Liver (tissue), 9 donors: Measurements from ENCODE around the gene PPP1R12C. TPM values are rescaled to one million over a fixed set of nuclear protein-coding genes. Genes with fewer than 3 reads are reported as not detected.

Experiments
- DNase-seq: peaks from one replicate; pipeline ENCODE4 v3.0.0-alpha.2; 2017; ENCODE audit warnings: low spot score
- H3K27ac ChIP-seq, 2 donors: one replicate each; pipeline ENCODE4 v1.7.0; 2013; ENCODE audit warnings: inconsistent platforms in 2 of 2, low read length in 2 of 2, control low read depth in 1 of 2, low read depth in 1 of 2, mild to moderate bottlenecking in 1 of 2
- H3K27me3 ChIP-seq, 4 donors: one replicate each; pipeline versions ENCODE4 v1.6.1 to v1.7.0; 2013; ENCODE audit warnings: low read length in 3 of 4, inconsistent platforms in 1 of 4, mild to moderate bottlenecking in 1 of 4, moderate library complexity in 1 of 4; ENCODE audit not compliant: control insufficient read depth in 4 of 4, insufficient read depth in 4 of 4
- H3K36me3 ChIP-seq, 4 donors: one replicate each; pipeline versions ENCODE4 v1.6.1 to v1.7.0; 2013; ENCODE audit warnings: low read length in 3 of 4, mild to moderate bottlenecking in 3 of 4, low read depth in 1 of 4, moderate library complexity in 1 of 4; ENCODE audit not compliant: control insufficient read depth in 4 of 4, insufficient read depth in 3 of 4
- H3K4me1 ChIP-seq, 4 donors: one replicate each; pipeline versions ENCODE4 v1.6.1 to v1.7.0; 2013; ENCODE audit warnings: low read length in 3 of 4, mild to moderate bottlenecking in 3 of 4, moderate library complexity in 1 of 4; ENCODE audit not compliant: control insufficient read depth in 4 of 4, insufficient read depth in 4 of 4
- H3K4me3 ChIP-seq, 3 donors: one replicate each; pipeline versions ENCODE4 v1.6.1 to v1.7.0; 2013; ENCODE audit warnings: low read length in 3 of 3, control low read depth in 1 of 3, low read depth in 1 of 3, mild to moderate bottlenecking in 1 of 3
- H3K9ac ChIP-seq, 2 donors: one replicate each; pipeline ENCODE4 v1.7.0; 2013; ENCODE audit warnings: low read length in 2 of 2, mild to moderate bottlenecking in 2 of 2, moderate library complexity in 2 of 2, control low read depth in 1 of 2, low read depth in 1 of 2
- H3K9me3 ChIP-seq, 4 donors: one replicate each; pipeline versions ENCODE4 v1.6.1 to v1.7.0; 2013; ENCODE audit warnings: low read length in 3 of 4; ENCODE audit not compliant: control insufficient read depth in 4 of 4
- ATF3 ChIP-seq: IDR thresholded peaks from 2 replicates; pipeline ENCODE4 v1.6.1; 2016; ENCODE audit warnings: antibody characterized with exemption
- CTCF ChIP-seq: fragments of 150-350 bp; IDR thresholded peaks from 2 replicates; pipeline ENCODE4 v1.5.1; 2017; ENCODE audit warnings: improper control_type of control experiment, low read depth, low read length; ENCODE audit not compliant: missing input control
- EGR1 ChIP-seq, 2 donors: IDR thresholded peaks; 2 replicates each; pipeline ENCODE4 v1.6.1; 2016 to 2018; ENCODE audit warnings: antibody characterized with exemption in 2 of 2, low read depth in 2 of 2
- FOXA1 ChIP-seq: IDR thresholded peaks from 2 replicates; pipeline ENCODE4 v1.6.1; 2016; ENCODE audit warnings: antibody characterized with exemption
- FOXA2 ChIP-seq: IDR thresholded peaks from 2 replicates; pipeline ENCODE4 v1.6.1; 2016; ENCODE audit warnings: antibody characterized with exemption
- HNF4A ChIP-seq, 2 donors: conservative IDR thresholded peaks; 2 replicates each; pipeline ENCODE4 v1.6.1; 2016; ENCODE audit warnings: antibody characterized with exemption in 2 of 2, mild to moderate bottlenecking in 2 of 2
- HNF4G ChIP-seq: IDR thresholded peaks from 2 replicates; pipeline ENCODE4 v1.6.1; 2016; ENCODE audit warnings: antibody characterized with exemption
- JUND ChIP-seq, 2 donors: IDR thresholded peaks; 2 replicates each; pipeline ENCODE4 v1.6.1; 2016; ENCODE audit warnings: antibody characterized with exemption in 2 of 2
- MAX ChIP-seq: IDR thresholded peaks from 2 replicates; pipeline ENCODE4 v1.6.1; 2016; ENCODE audit warnings: antibody characterized with exemption
- RXRA ChIP-seq, 2 donors: IDR thresholded peaks; 2 replicates each; pipeline ENCODE4 v1.6.1; 2017 to 2018; ENCODE audit warnings: antibody characterized with exemption in 2 of 2, mild to moderate bottlenecking in 1 of 2
- TAF1 ChIP-seq: conservative IDR thresholded peaks from 2 replicates; pipeline ENCODE4 v1.6.1; 2016; ENCODE audit warnings: antibody characterized with exemption, mild to moderate bottlenecking
- WGBS: extraction: QIAGEN DNeasy Blood & Tissue Kit; methylation state at CpG from one replicate; pipeline ENCODE4 v1.1.7; 2013; 5-methylcytosine and 5-hydroxymethylcytosine counted together
- polyA plus RNA-seq, 2 donors: library from polyadenylated mRNA; stranded (reverse) in 1 of 2; unstranded in 1 of 2; fragments of 200-250 nt in 1 of 2; fragments of >200 nt in 1 of 2; fragmentation: Nextera tagmentation in 1 of 2; extraction: Ambion mirVana in 1 of 2; gene quantifications; one replicate each; pipeline versions ENCODE4 v1.2.1 to v1.2.3, GENCODE V29; 2013 to 2015
- total RNA-seq, 2 donors: library from RNA; depleted of rRNA; stranded (reverse); fragments of >200 nt; gene quantifications; one replicate each; pipeline ENCODE4 v1.2.3, GENCODE V29; 2014
- donor health status: healthy.
- donor health status: healthy.
- donor health status: healthy.
- donor health status: healthy.
- donor health status: healthy.

PPP1R12C gene
- total and polyA plus RNA-seq, 4 donors = 7.4 to 35.8 (median 24.9) TPM

GRCh38 chr19:55158423-55158822, 41.0 kb upstream of the PPP1R12C start:
- no peaks in the 10 kb centered on the region for H3K9me3 ChIP-seq
- H3K4me1 ChIP-seq = no peaks in the 10 kb centered on the region
- TF ChIP-seq TAF1 (no peak), HNF4G (no peak), ATF3 (no peak), EGR1 (IDR thresholded peaks at IDR 0.05; ENCODE audit: low read depth in 2 of 2) (no peak), FOXA1 (no peak), CTCF (no peak), MAX (no peak)
- peaks cover 3 to 4% (median 3%) of the 10 kb centered on the region in 4 donors for H3K27me3 ChIP-seq
- no peak overlapping the region for H3K27ac ChIP-seq
- H3K36me3 ChIP-seq = no peaks in the 10 kb centered on the region
- no peak for DNase-seq
- 78% methylated on average over 4 of the region's 4 CpGs for WGBS
- H3K4me3 ChIP-seq = no peak overlapping the region
- no peak overlapping the region for H3K9ac ChIP-seq

- Histone ChIP-seq H3K9ac (no peak within 1 kb of the TSS), H3K4me1 (no peaks in the 10 kb centered on the region), H3K27me3 (peaks cover 3 to 4% (median 3%) of the 10 kb centered on the region in 4 donors), H3K36me3 (no peaks in the 10 kb centered on the region), H3K4me3 (no peak within 1 kb of the TSS), H3K27ac (no peak within 1 kb of the TSS), H3K9me3 (no peaks in the 10 kb centered on the region)
- 43% methylated on average over 39 of the region's 39 CpGs for WGBS
- no peak for DNase-seq
- TF ChIP-seq ATF3 = no peak
- TF ChIP-seq HNF4A (conservative IDR thresholded peaks at IDR 0.05) = no peak
- TF ChIP-seq CTCF = no peak
- no peak for TF ChIP-seq FOXA2
- TF ChIP-seq EGR1 (IDR thresholded peaks at IDR 0.05; ENCODE audit: low read depth in 2 of 2) = no peak
- no peak for TF ChIP-seq RXRA (IDR thresholded peaks at IDR 0.05)
- no peak for TF ChIP-seq JUND (IDR thresholded peaks at IDR 0.05)
- TF ChIP-seq FOXA1 = no peak
These were observed 39.8 kb upstream of the PPP1R12C start, which contains the start of gene TNNI3 for GRCh38 chr19:55157064-55157908. TNNI3 (minus strand) TSS chr19:55157732; CDS start chr19:55157589, 143 bp downstream.
